ENCODE measurements around the gene AFAP1L2.

Gene AFAP1L2

GRCh38 chr10:114405011-114405350 lies 679 bp upstream of the AFAP1L2 start:
- Histone ChIP-seq H3K36me3 (ENCODE audit: low read length) (no peaks in the 10 kb centered on the region), H3F3A (ENCODE audit: insufficient read depth) (no peaks in the 10 kb centered on the region), H4K20me1 (ENCODE audit: low read depth, low read length) (no peaks in the 10 kb centered on the region), H3K27me3 (ENCODE audit: low read length) (no peaks in the 10 kb centered on the region), H3K9me2 (replicated peaks; ENCODE audit: insufficient read depth, low read length) (no peaks in the 10 kb centered on the region), H2AFZ (ENCODE audit: low read depth, low read length, severe bottlenecking) (no peak overlapping the region), H3K4me2 (ENCODE audit: low read depth, low read length, poor library complexity, severe bottlenecking) (no peak overlapping the region), H3K4me3 (ENCODE audit: insufficient read depth, low read length, poor library complexity, severe bottlenecking) (no peak overlapping the region), H3K9me3 (ENCODE audit: insufficient read depth, low read length) (no peaks in the 10 kb centered on the region), H3K27ac (ENCODE audit: low read depth, low read length) (no peak overlapping the region), H3K9ac (ENCODE audit: low read length) (no peak overlapping the region), H3K79me2 (ENCODE audit: insufficient read depth, low read length) (no peaks in the 10 kb centered on the region)
- no peak for TF ChIP-seq EZH2phosphoT487 (conservative IDR thresholded peaks at IDR 0.05; ENCODE audit: low read length)

GRCh38 chr10:114403541-114404161 lies 651 bp downstream of the AFAP1L2 start:
- H3K9ac ChIP-seq (ENCODE audit: low read length), result no peak overlapping the region
- H3K4me3 ChIP-seq (ENCODE audit: insufficient read depth, low read length, poor library complexity, severe bottlenecking), result no peak overlapping the region
- no peak overlapping the region for H2AFZ ChIP-seq (ENCODE audit: low read depth, low read length, severe bottlenecking)
- no peak overlapping the region for H3K27ac ChIP-seq (ENCODE audit: low read depth, low read length)
- H3K9me2 ChIP-seq (replicated peaks; ENCODE audit: insufficient read depth, low read length), result no peaks in the 10 kb centered on the region
- H3K79me2 ChIP-seq (ENCODE audit: insufficient read depth, low read length), result no peaks in the 10 kb centered on the region
- no peaks in the 10 kb centered on the region for H3K9me3 ChIP-seq (ENCODE audit: insufficient read depth, low read length)
- H4K20me1 ChIP-seq (ENCODE audit: low read depth, low read length), result no peaks in the 10 kb centered on the region
- H3K4me2 ChIP-seq (ENCODE audit: low read depth, low read length, poor library complexity, severe bottlenecking), result no peak overlapping the region
- no peaks in the 10 kb centered on the region for H3F3A ChIP-seq (ENCODE audit: insufficient read depth)
- TF ChIP-seq EZH2phosphoT487 (conservative IDR thresholded peaks at IDR 0.05; ENCODE audit: low read length), result no peak
- no peak for TF ChIP-seq CTCF (IDR thresholded peaks at IDR 0.05; ENCODE audit: insufficient read depth, low read length, poor library complexity, severe bottlenecking)
- H3K27me3 ChIP-seq (ENCODE audit: low read length), result no peaks in the 10 kb centered on the region
- H3K36me3 ChIP-seq (ENCODE audit: low read length), result no peaks in the 10 kb centered on the region

- no peaks in the 10 kb centered on the region for H3F3A ChIP-seq (ENCODE audit: insufficient read depth)
- no peak overlapping the region for H3K4me2 ChIP-seq (ENCODE audit: low read depth, low read length, poor library complexity, severe bottlenecking)
- H3K27ac ChIP-seq (ENCODE audit: low read depth, low read length), result no peak overlapping the region
- H3K9me2 ChIP-seq (replicated peaks; ENCODE audit: insufficient read depth, low read length), result no peaks in the 10 kb centered on the region
- H3K9ac ChIP-seq (ENCODE audit: low read length), result no peak overlapping the region
- H2AFZ ChIP-seq (ENCODE audit: low read depth, low read length, severe bottlenecking), result no peak overlapping the region
- H3K79me2 ChIP-seq (ENCODE audit: insufficient read depth, low read length), result no peaks in the 10 kb centered on the region
- no peaks in the 10 kb centered on the region for H3K36me3 ChIP-seq (ENCODE audit: low read length)
- no peaks in the 10 kb centered on the region for H3K27me3 ChIP-seq (ENCODE audit: low read length)
- no peaks in the 10 kb centered on the region for H3K9me3 ChIP-seq (ENCODE audit: insufficient read depth, low read length)
- H4K20me1 ChIP-seq (ENCODE audit: low read depth, low read length), result no peaks in the 10 kb centered on the region
- TF ChIP-seq EZH2phosphoT487 (conservative IDR thresholded peaks at IDR 0.05; ENCODE audit: low read length) (no peak), CTCF (IDR thresholded peaks at IDR 0.05; ENCODE audit: insufficient read depth, low read length, poor library complexity, severe bottlenecking) (no peak)
- H3K4me3 ChIP-seq (ENCODE audit: insufficient read depth, low read length, poor library complexity, severe bottlenecking), result no peak overlapping the region
Observed at GRCh38 chr10:114402871-114403540, 1.3 kb downstream of the AFAP1L2 start.

GRCh38 chr10:114402233-114402632 lies 2.1 kb downstream of the AFAP1L2 start:
- TF ChIP-seq EZH2phosphoT487 (conservative IDR thresholded peaks at IDR 0.05; ENCODE audit: low read length) (no peak), CTCF (IDR thresholded peaks at IDR 0.05; ENCODE audit: insufficient read depth, low read length, poor library complexity, severe bottlenecking) (no peak)
- Histone ChIP-seq H3F3A (ENCODE audit: insufficient read depth) (no peaks in the 10 kb centered on the region), H3K79me2 (ENCODE audit: insufficient read depth, low read length) (no peaks in the 10 kb centered on the region), H3K27me3 (ENCODE audit: low read length) (no peaks in the 10 kb centered on the region), H4K20me1 (ENCODE audit: low read depth, low read length) (no peaks in the 10 kb centered on the region), H3K9me2 (replicated peaks; ENCODE audit: insufficient read depth, low read length) (no peaks in the 10 kb centered on the region), H3K4me3 (ENCODE audit: insufficient read depth, low read length, poor library complexity, severe bottlenecking) (no peak overlapping the region), H3K36me3 (ENCODE audit: low read length) (no peaks in the 10 kb centered on the region), H3K27ac (ENCODE audit: low read depth, low read length) (no peak overlapping the region), H3K9ac (ENCODE audit: low read length) (no peak overlapping the region), H2AFZ (ENCODE audit: low read depth, low read length, severe bottlenecking) (no peak overlapping the region), H3K9me3 (ENCODE audit: insufficient read depth, low read length) (no peaks in the 10 kb centered on the region), H3K4me2 (ENCODE audit: low read depth, low read length, poor library complexity, severe bottlenecking) (no peak overlapping the region)

All from SU-DHL-6 (cell line).